Right forelimb (tissue), 1 donor: ENCODE data around the gene SEC22C.
A peak's percentile ranks its signal among the peaks of the same experiment; 100 is the strongest.
"Not testable (repeated sequence)": the region's sequence is repeated elsewhere in the genome, so short reads cannot be mapped to it uniquely, and the experiment has no call there.

ENCODE experiments used
- DNase-seq: peaks from one replicate; pipeline ENCODE4 v3.0.0-alpha.2; 2018

The SEC22C gene

DNA sequence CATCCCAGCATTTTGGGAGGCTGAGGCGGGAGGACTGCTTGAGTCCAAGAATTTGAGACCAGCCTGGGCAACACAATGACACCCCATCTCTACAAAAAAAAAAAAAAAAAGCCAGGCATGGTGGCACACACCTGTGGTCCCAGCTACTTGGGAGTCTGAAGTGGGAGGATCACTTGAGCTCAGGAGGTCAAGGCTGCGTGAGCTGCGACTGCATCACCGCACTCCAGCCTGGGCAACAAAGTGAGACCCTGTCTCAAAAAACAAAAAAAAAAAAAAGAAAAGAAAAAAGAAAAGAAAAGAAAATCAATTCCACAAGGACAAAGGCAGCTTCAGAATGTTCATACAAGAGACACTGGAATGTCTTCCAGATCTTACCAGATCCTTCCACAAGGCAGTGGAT, 2.4 kb downstream of the SEC22C start:
- DNase-seq, result not testable (repeated sequence)

GRCh38 chr3:42578054-42578453, 3.7 kb downstream of the SEC22C start:
- DNase-seq, result no peak

DNA sequence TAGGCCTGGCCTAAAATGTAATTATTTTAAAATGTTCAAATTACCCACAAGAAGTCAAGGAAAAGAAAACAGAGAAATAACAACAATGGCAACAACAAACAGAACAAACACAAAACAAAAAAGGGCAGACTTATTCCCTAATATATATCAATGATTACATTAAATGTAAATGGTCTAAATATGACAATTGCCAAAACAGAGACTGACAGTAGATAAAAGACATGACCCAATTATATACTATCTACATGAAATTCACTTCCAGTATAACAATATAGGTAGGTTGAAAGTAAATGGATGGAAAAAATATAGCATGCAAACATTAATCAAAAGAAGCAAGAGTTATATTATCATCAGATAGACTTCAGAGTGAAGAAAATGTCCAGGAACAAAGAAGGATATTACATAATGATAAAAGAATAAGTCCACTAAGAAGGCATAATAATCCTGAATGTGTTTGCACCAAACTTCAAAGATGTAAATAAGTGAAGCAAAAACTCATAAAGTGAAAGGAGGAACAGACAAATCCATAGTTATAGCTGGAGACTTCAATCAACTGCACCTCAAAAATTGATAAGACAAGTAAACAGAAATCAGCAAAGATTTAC, 6.5 kb downstream of the SEC22C start:
- no peak for DNase-seq

DNA sequence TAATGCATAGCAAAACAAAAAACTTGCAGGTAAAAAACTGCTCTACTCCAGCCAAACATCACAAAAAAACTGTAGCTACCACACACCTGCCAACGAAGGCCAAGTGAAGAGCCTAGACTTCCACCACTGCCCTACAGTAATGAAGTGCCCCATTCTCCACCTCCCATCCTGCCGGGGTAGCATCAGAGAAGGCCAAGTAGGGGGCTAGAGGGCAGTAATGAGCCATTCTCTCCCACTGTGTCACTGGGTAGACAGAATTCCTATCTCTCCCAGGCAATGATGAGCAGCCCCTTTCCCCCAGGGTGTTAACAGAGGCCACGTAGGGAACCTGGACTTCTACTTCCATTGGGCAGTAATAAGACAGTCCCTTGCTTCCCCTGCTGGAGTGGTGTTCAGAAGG, 9.5 kb downstream of the SEC22C start:
- DNase-seq, result no peak

- DNase-seq, result no peak
These were observed 12.1 kb downstream of the SEC22C start for GRCh38 chr3:42569593-42570142.

GRCh38 chr3:42562047-42562907, 19.5 kb downstream of the SEC22C start:
- no peak for DNase-seq

DNA sequence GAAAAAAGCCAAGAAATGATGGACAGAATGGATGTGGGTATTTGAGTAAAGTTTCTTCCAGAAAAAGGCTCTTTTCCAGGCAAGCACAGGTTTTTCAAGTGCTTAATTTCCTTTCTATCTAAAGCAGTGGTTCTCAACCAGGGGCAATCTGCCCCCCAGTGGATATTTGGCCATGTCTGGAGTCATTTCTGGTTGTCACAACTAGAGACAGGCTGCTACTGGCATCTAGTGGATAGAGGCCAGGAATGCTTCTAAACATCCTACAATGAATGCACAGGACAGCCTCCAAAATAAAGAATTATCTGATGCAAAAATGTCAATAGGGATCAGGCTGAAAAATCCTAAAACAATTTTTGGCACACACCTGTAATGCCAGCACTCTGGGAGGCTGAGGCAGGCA, 23.9 kb downstream of the SEC22C start:
- no peak for DNase-seq

GRCh38 chr3:42556817-42557216, 24.9 kb downstream of the SEC22C start:
- not testable (repeated sequence) for DNase-seq

DNA sequence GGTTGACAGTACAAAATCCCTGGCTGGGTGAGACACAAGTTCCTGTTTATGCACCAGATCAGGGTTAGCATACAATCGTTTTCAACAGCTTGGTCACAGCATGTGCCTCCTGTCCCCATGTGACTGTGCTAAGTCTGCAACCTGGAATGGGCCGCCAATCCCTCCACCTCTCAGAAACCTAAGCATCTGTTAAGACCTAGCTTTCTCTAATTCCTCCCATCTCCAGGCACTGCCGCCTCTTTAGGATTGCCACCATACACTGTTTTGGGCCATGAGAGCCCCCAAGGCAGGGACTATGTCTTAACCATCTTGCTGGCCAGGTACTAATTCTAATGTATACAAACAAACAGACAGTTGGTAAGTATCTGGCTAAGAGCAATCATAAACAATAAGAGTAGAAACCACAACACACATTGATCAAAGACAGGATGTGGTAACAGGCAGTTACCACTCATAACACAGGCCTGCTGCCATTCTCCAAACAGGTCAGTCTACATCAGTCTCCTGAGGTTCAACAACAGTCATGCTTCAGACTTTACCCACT, 25.6 kb downstream of the SEC22C start:
- DNase-seq, result no peak

- no peak for DNase-seq
These were observed 28.9 kb downstream of the SEC22C start for GRCh38 chr3:42552830-42553229.

DNA sequence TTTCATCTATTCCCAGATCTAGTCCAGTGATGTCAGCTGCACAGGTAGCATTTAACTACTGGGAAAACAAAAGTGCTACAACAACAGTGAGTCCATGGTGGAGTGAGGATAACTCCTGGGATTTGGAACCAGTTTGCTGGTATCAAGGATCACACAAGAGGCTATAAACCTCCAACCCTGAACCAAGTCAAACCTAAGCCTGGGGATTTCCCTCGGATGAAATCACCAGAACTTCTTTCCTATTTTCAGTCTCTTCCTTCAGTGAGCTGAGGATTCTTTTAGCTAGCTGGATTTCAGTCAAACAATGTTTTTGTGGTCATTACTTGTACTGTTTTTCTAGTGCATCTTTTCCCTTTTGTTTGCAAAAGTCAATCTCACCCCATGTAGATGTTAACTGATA, 31.5 kb downstream of the SEC22C start:
- DNase-seq, result no peak

- DNase-seq, result no peak
These were observed 32.6 kb downstream of the SEC22C start for GRCh38 chr3:42549131-42549530.

- DNase-seq, result peak; percentile 80
These were observed 34.3 kb downstream of the SEC22C start for GRCh38 chr3:42547401-42547945.

DNA sequence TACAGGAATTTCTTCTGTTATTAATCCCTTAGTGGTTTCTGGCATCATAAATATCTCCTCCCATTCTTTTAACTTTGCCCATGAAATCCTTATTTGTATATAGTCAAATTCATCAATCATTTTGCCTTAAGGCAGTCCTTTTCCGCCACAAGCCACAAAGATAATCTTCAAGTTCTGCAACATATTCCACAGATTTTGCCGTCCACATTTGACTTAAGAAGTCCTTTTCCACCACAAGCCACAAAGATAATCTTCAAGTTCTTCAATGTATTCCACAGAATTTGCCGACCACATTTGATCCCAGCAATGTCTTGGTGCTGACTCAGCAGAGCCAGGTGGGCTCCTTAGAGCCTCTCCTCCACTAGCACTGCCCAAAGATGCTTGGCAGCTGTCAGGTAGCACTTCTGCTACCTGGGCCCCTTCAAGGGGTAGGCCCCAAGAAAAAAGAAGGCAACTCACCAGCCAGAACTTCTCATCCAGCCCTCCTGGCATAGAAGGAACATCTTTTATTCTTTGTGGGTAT, 35.0 kb downstream of the SEC22C start:
- no peak for DNase-seq

- DNase-seq, result no peak
These were observed 36.4 kb downstream of the SEC22C start for GRCh38 chr3:42545284-42545900.

GRCh38 chr3:42544492-42545283, 37.1 kb downstream of the SEC22C start:
- DNase-seq, result no peak

GRCh38 chr3:42541079-42541478, 40.7 kb downstream of the SEC22C start:
- no peak for DNase-seq

GRCh38 chr3:42539871-42540714, 41.7 kb downstream of the SEC22C start:
- no peak for DNase-seq

DNA sequence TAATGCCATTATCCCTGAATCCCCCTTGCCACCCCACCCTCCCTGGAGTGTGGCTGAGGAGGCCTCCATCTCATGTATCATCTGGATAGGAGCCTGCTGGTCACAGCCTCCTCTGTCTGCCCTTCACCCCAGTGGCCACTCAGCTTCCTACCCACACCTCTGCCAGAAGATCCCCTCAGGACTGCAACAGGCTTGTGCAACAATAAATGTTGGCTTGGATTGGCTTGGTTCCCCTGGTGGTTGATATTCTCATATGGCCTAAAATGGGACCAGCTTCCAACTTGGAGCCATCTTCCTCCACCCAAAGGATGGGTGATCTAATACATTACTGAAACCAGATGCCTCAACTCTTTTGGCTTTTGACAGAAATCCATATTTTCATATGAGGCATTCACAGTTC, 44.4 kb downstream of the SEC22C start:
- DNase-seq, result no peak

DNA sequence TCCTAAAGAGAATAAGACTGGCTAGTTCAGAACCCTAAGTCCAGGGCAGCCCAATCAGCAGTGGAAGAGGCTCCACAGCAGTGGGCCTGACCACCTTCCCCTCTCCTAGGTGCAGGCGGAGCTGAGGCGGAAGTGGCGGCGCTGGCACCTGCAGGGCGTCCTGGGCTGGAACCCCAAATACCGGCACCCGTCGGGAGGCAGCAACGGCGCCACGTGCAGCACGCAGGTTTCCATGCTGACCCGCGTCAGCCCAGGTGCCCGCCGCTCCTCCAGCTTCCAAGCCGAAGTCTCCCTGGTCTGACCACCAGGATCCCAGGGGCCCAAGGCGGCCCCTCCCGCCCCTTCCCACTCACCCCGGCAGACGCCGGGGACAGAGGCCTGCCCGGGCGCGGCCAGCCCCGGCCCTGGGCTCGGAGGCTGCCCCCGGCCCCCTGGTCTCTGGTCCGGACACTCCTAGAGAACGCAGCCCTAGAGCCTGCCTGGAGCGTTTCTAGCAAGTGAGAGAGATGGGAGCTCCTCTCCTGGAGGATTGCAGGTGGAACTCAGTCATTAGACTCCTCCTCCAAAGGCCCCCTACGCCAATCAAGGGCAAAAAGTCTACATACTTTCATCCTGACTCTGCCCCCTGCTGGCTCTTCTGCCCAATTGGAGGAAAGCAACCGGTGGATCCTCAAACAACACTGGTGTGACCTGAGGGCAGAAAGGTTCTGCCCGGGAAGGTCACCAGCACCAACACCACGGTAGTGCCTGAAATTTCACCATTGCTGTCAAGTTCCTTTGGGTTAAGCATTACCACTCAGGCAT, 45.6 kb downstream of the SEC22C start:
- DNase-seq, result no peak
